ENCODE measurements around the gene GRB10.

Gene GRB10

DNA sequence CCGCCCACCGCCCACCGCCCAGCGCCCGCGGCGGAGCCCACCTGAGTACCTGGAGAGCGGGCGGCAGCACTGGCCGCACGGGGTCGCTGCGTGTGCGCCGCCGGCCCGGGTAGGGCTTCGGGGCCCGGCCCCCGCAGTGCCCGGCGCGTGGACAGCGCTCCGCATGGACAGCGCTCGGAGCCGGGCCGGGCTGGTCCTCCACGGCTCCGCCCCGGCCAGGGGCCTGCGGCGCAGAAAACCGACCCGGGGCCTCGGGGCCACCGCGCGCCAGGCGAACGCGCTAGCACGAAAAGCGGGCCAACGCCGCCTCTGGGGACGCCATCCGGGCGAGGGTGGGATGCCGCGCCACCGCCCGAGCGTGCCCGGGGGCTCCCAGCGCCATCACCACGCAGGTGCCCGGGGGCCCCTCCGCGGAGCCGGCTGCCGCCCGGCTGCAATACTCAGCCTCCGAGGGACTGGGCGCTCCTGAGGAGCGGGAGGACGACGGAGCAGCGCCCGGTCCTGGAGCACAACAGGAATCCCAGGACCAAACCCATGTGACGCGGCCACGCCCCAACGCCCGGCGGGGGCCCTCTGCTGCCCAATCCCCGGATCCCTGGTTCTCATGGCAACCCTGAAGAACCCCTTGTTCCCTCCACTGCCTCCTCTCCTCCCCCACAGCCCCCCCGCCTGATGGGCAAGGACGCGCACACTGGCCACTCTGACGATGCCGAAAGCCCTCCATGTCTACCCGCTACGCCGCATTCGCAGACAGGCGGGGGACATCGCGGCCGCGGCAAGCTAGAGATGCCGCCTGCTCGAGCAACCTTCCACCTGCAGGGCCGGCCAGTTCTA lies at the start of gene GRB10:
TSS of gene GRB10 (minus strand) at position 522 of the 834 bp plus-strand sequence. CDS start 50,574 bp downstream, outside the sequence.
- no peak for DNase-seq (ENCODE audit: low read depth, low spot score)

DNA sequence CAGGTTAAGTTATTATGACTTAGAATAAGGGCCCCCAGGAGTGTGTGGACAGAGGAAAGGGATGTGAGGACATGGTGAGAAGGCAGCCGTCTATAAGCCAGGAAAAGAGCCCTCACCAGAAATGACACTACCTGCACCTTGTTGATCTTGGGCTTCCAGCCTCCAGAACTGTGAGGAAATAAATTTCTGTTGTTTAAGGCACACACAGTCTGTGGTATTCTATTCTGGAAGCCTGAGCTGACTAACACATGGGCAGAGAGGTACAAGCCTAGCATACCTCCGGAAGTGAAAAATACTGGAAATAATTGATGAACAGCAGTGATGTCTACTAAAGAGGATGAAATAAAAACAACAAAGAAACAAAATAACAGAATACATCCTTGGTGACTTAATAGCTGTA lies 46.1 kb upstream of the GRB10 start:
- no peak for DNase-seq (ENCODE audit: low read depth, low spot score)

DNA sequence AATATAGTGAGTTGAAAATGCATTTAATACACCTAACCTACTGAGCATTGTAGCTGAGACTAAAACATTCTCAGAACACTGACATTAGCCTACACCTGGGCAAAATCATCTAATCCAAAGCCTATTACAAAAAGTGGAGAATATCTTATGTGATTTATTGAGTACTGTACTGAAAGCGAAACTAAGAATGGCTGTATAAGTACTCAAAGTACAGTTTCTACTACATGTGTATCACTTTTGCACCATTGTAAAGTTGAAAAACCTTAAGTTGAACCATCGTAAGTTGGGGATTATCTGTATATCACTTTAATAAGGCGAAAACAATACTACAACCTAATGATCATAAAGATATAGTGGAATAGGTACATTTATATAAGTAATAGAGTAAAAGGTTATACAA lies 45.4 kb upstream of the GRB10 start:
- no peak for DNase-seq (ENCODE audit: low read depth, low spot score)

DNA sequence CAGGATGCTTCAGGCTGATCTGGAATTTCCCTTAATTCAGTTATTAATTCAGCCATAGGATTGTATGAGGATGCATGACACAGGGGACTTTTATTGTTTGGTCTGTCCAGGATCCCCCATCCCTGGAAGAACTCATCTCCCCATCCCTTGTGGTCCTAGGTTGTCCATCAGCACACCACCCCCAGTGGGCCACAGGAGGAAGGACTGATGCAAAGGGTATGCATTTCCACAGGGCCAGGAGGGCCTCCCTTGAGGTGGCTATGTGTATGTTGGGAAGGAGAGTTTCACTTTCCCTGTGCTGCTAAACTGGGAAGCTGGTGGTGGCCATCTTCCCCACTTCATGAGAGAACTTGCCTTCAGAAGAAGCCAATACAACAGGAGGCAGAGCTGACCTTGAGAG lies 44.6 kb upstream of the GRB10 start:
- no peak for DNase-seq (ENCODE audit: low read depth, low spot score)

DNA sequence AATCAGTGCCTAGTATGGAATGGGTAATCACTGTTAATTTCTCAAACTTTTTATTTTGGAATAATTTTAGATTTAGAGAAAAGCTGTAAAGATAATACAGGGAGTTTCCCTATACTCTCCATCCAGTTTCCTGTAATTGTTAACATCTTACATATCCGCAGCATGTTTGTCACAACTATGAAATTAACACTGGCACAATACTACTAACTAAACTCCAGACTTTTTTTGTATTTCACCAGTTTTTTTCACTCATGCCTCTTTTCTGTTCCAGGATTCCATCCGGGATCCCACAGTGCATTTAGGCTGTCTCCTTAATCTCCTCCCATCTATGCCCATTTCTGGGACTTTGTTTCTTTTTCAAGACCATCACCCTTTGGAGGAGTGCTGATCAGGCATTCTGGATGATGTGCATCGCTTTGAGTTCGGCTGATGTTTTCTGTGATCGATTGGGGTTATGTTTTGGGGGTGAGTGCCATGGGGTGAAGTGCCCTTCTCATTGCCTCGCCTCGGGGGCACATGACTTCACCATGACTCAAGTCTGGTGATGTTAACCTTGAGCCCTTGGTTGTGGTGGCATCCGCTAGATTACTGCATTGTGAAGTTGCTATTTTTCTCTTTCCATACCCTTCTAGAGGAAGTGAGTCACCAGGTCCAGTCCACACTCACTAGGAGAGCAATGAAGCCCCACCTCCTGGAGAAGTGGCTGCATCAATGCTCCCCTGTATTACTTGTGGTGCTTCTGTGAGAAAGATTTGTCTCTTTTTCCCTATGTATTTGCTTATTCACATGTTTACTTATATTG lies 43.9 kb upstream of the GRB10 start:
- no peak for DNase-seq (ENCODE audit: low read depth, low spot score)

DNA sequence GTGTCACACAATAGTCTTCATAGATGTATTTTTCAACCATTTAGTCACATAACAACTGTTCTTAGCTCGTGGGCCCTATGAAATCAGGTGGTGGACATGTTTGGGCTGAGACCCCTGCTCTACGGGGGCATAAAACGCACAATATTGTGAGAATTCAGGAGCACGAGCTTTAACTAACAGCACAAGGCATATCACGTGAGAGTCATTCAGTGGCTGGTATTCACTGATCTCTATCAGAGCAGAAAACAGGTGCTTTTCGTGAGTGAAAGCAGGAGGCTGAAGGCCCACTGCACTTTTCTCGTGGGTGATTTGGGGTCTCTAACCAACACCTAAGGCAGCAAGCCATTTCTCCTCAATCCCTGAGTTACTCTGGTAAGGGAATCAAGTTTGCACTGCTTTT lies 42.8 kb upstream of the GRB10 start:
- no peak for DNase-seq (ENCODE audit: low read depth, low spot score)

DNA sequence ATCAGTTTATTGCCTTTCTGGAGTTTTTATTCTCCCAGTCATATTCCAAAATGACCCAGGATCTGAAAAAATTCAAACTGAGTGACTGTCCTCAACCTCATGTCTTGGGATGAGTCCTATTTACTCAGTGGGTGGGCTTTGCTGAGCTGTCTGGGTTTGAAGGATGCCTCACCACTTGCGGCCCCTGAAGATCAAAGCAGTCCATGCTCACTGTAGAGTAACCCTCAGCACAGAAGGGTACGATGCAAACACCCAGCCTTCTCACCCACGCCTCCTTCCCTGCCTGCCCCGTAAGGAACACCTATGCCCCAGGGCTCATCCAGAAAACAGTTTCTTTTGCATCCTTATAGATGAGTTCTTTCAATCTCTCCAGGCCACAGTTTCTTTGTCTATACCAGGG lies 42.2 kb upstream of the GRB10 start:
- no peak for DNase-seq (ENCODE audit: low read depth, low spot score)

DNA sequence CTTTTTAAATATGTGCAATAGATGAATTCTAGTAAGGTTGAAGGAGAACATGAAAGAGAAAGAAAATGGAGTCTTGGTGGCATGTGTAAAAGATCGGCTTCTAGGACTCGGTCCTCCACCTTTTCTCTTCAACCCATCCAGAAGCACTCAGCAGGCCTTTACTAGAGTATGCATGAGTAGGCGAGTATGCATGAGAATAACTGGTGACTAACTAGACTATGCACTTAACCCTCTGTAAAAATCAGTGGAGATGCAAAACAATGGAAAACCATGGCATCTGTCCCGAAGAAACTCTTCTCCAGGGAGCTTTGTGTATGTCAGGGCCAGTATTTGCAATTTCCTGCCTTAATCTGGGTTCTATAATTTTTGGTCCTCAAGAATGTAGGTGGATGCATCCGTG lies 40.0 kb upstream of the GRB10 start:
- no peak for DNase-seq (ENCODE audit: low read depth, low spot score)

DNA sequence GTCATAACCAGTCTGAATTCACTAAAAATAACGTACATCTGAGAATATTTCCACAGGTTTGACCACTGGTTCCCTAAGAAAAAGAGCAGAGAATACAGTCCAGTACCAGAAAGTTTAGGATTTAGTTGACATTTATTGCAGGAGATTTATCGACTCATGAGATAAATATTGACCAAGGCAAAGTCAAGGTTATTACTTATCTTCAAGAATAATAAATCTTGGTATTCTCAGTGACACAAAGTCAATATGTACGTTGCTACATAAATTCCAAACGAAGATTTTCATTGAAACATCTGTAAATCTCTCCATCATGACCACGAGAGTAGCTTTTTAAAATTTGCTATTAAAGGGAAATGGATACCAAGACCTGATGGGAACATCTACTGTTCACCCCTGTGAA lies 39.4 kb upstream of the GRB10 start:
- no peak for DNase-seq (ENCODE audit: low read depth, low spot score)

DNA sequence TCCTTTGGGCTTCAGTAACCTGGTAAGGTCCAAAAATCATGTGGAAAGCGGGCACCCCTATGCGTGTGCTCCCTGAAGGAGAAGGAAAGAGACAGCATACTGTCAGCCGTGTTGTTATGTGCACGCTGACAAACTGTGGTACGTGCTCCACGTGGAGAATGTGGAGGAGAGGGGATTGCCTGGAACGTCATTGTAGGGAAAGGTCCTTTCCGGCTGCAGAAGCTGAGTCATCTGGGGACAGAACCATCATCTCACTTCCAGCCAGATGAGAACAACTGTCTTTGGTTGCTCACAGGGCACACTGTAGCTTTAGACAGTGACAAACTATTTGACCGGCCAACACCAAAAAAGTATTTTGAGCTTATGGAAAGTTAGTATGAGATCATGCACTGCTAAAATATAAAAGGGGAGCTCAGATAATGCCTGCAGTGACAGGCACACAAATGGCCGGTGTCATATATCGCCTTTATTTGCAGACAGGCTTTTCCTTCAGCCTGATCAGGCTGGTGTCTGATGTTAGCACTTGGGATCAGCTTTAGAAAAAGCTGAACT lies 38.8 kb upstream of the GRB10 start:
- no peak for DNase-seq (ENCODE audit: low read depth, low spot score)

DNA sequence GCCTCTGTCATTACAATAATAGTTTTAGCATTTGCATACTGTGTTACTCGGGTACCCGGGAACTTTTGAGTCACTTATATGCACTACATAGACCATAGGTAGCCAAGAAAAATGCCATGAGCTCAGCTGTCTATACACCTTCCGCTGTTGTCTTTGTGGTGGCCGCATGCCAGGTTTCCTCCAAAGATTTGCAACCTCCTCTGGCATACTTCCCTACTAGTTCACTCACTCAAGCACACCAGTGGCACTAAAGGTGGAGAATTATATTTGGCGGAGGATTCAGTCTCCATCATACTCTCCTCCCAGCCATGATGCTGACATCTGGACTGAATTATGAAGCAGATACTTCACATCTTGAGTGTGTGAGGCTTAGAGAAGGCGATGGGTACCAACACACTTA lies 35.6 kb upstream of the GRB10 start:
- DNase-seq (ENCODE audit: low read depth, low spot score): no peak

DNA sequence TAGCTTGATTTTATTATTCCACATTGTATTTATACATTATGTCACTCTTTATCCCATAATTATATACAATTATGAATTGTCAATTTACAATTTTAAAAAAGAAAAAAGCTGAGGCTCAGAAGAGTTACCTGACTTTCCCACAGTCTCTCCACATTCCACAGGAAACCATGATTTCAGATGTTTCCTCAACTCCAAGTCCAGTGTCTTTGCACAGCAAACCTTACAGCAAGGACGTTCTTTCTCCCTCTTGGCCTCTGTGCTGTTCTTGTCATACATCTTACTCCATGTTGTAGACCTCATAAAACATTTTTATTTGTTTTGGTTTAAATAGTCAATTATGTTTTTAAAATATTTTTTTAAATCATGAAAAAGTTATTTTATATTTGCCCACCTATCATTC lies 34.9 kb upstream of the GRB10 start:
- no peak for DNase-seq (ENCODE audit: low read depth, low spot score)

DNA sequence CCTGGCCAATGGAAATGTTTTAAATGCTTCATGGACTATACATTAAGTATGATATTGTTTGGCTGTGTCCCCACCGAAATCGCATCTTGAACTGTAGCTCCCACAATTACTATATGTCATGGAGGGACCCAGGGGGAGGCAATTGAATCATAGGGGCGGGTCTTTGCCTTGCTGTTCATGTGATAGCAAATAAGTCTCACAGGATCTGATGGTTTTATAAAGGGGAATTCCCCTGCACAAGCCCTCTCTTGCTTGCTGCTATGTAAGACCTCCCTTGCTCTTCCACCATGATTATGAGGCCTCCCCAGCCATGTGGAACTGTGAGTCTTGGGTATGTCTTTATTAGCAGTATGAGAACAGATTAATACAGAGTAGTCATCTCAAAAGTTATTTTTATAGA lies 32.4 kb upstream of the GRB10 start:
- DNase-seq (ENCODE audit: low read depth, low spot score): no peak

DNA sequence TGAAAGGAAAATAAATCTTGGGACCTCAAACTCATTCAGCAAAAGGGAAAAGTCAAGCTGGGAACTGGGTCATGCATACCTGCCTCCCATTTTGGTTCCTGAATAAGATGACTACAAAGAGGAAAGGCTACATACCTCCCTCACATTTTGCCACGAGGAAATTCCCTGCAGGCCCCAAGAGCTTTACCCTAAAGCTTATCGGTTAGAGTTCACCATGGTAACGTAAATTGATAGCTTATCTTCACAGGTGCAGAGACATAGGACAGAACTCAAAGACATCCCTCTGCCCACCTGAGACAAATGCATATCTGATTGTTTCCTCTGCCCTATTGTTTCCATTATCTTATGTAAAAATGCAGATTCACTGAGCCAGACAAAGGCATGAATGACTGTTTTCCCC lies 31.5 kb upstream of the GRB10 start:
- no peak for DNase-seq (ENCODE audit: low read depth, low spot score)

DNA sequence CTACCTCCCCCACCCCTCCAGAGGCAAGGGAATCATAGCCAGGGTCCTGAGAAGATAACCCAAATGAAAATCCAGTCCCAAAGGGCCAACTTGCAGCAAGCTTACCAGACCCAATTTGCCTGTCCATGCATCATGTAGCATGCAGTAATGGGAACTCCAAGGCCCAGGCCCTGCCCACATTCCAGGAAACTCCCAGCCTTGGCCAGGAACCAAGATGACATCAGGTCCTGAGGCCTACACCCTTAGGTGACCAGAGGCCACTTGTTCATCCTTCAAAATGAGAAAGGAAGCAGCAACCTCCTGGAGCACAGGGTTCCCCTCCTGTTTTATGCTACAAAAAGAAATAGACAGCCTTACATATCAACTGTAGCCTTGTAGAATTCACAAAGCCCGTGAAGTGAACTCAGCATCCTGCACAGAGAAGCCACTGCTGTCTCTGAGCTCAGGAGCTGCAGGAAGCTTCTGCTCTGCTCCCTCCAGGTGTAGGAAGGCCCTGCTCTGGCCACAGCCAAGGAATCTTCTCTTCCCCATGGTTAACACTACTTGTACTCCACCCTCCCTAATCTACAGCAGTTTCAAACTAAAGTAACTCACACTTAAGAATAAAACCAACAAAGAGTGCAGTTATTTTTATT lies 30.3 kb upstream of the GRB10 start:
- no peak for DNase-seq (ENCODE audit: low read depth, low spot score)

DNA sequence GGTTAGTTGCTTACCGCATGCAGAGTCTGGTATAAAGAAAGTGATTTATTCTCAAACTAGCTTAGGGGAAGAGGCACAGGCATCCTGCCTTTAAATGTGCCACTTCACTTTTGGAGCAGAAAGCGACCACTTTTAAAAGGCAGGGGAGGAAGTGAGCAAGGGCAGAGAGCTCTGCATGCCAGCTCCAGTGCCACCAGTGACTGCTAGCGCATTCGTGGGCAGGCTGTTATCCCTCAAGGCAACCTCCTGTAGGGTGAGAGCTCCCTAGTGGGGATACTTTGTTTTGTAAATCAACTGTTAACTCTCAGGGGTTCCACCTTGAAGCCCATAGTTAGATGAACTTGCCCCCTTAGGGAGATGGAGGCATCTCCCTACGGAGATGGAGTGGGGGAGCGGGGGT lies 29.4 kb upstream of the GRB10 start:
- no peak for DNase-seq (ENCODE audit: low read depth, low spot score)

DNA sequence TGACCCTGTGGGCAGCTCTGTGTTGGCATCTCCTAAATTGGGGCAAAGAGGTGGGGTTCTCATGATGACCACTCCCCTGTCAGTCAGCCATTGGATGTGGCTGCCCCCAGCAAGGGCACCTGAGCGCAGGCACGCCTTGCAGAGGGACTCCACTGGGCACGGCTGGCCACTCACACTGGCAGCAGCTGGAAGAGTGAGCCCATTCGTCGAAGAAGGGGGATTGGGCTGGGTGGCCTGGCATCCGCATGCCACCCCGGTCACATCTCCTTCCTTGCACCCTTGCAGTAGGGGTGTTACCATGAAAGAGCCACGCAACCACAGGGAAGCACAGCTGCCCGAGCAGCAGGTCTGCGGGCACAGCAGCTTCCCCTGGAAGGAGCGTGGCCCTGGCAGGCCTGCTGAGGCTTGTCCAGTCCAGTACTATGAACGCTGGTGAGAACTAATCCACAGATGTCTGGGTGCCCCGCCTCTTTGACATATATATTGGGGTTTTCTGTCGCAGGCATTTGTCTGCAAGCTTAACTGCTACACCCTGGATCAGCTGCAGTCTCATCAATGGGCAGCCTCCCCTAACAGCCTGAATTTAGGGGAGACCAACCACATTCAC lies 25.7 kb upstream of the GRB10 start:
- DNase-seq (ENCODE audit: low read depth, low spot score): no peak

DNA sequence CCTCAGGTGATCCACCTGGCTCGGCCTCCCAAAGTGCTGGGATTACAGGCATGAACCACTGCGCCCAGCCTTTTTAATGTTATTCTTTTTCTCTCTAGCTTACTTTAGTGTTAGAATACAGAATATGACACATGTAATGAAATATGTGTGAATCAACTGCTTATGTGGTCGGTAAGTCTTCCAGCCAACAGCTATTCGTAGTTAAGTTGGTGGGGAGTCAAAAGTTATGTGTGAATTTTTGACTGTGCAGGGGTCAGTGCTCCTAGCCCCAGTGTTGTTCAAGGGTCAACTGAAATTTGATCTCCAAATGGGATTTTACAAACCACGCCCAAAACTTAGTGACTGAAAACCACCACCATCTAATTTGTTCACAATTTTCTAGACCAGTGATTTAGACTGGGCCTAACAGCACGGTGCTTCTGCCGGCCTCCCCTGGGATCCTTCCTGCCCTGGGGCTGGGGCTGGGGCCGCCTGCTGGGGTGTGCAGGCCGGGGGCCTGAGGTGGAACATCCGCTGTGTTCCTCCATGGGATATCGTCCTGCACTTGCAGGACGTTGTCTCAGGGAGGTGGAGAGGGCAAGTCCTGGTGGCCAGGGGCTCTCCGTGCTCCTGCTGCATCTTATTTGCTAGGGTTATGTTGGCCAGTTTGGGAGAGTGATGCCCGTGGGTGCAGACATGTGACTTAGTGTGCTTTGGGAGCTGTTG lies 24.5 kb upstream of the GRB10 start:
- no peak for DNase-seq (ENCODE audit: low read depth, low spot score)

DNA sequence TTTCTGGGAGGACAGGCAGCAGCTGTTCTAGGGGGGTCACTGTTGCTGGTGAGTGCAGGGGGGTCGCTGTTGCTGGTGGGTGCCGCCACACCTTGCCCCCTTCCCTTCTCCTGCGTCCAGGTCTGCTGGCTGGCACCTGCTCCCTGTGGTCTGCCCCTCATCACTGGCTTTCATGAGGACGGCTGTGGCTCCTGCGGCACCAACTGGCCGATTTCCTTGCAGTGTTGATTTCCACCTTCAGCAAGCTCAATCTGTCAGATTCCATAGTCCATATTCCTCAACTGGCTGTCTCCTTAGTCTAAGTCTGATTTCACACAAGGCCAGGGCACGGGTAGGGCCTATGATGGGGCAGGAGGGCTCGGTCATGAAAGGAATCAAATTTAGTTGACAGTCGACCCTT lies 23.4 kb upstream of the GRB10 start:
- no peak for DNase-seq (ENCODE audit: low read depth, low spot score)

DNA sequence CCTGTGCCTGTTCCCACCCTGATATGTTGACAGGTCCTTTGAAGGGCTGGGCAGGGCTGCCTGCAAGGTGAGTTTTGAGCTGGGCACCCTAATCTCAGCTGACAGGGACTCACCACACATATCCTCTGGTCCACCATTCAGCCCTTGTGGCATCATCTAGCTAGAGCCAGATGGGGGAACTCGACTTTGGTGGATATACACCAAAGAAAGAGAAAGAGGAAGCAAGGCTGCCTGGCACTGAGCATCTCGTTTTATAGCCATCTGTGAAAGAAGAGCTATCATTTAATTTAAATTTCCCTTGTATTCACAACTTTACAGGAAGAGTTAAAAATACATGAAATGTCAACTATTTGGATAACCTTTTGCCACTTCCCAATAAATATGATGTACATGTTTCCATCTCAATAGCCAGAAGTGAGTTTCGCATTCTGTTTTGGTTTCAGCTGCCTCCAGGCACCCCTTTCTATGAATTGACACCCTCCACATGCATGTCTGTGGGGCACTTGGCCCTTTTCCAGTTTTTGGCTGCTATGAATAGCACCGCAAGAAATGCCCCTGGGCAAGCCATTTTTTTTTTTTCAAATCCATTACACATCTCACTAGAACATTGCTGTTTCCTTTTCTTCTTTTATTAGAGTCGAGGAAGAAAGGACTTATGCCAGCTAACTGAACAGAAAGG lies 22.9 kb upstream of the GRB10 start:
- DNase-seq (ENCODE audit: low read depth, low spot score): no peak
